GM23338 (cell line): Measurements from ENCODE around the gene GOLGA7B. TPM values are rescaled to one million over a fixed set of nuclear protein-coding genes. Genes with fewer than 3 reads are reported as not detected.

Source experiments
- ATAC-seq: fragments of 200-7000 bp; cut with Tn5 transposase; 3 replicates; pipeline ENCODE4 v1.9.1; 2020
- DNase-seq: peaks from one replicate; pipeline ENCODE4 v3.0.0-alpha.2; 2015; ENCODE audit warnings: low spot score
- H2AFZ ChIP-seq: fragments of 200-600 bp; sonication (generic); 2 replicates; pipeline ENCODE4 v1.8.0; 2016; ENCODE audit warnings: antibody characterized with exemption, mild to moderate bottlenecking, moderate library complexity
- H3F3A ChIP-seq: fragments of 200-600 bp; sonication (generic); replicated peaks from 2 replicates; pipeline ENCODE4 v1.8.0; 2017; ENCODE audit warnings: antibody characterized with exemption, mixed run types, low read depth
- H3K27ac ChIP-seq: fragments of 200-600 bp; sonication (generic); 2 replicates; pipeline ENCODE4 v1.6.1; 2016; ENCODE audit warnings: low read depth
- H3K27me3 ChIP-seq: fragments of 200-600 bp; sonication (generic); 2 replicates; pipeline ENCODE4 v1.8.0; 2016; ENCODE audit warnings: mild to moderate bottlenecking, mixed run types, moderate library complexity; ENCODE audit not compliant: insufficient read depth
- H3K36me3 ChIP-seq: fragments of 200-600 bp; sonication (generic); 2 replicates; pipeline ENCODE4 v1.8.0; 2016; ENCODE audit warnings: mild to moderate bottlenecking; ENCODE audit not compliant: insufficient read depth
- H3K4me1 ChIP-seq: fragments of 200-600 bp; sonication (generic); 2 replicates; pipeline ENCODE4 v1.8.0; 2016; ENCODE audit warnings: mild to moderate bottlenecking, moderate library complexity; ENCODE audit not compliant: insufficient read depth
- H3K4me2 ChIP-seq: fragments of 200-600 bp; sonication (generic); 2 replicates; pipeline ENCODE4 v1.7.1; 2017; ENCODE audit warnings: mixed run types
- H3K4me3 ChIP-seq: fragments of 200-600 bp; sonication (generic); 2 replicates; pipeline ENCODE4 v1.6.1; 2016; ENCODE audit warnings: mixed run types
- H3K79me2 ChIP-seq: fragments of 200-600 bp; sonication (generic); replicated peaks from 2 replicates; pipeline ENCODE4 v1.8.0; 2017; ENCODE audit warnings: mild to moderate bottlenecking; ENCODE audit not compliant: insufficient read depth
- H3K9me2 ChIP-seq: fragments of 200-600 bp; sonication (generic); 2 replicates; pipeline ENCODE4 v1.8.0; 2017; ENCODE audit not compliant: insufficient read depth
- H4K20me1 ChIP-seq: fragments of 200-600 bp; sonication (generic); replicated peaks from 2 replicates; pipeline ENCODE4 v1.8.0; 2017; ENCODE audit warnings: mild to moderate bottlenecking; ENCODE audit not compliant: insufficient read depth
- H3K27ac Mint-ChIP-seq: 2 replicates; pipeline ENCODE4 v1.8.0; 2020; ENCODE audit warnings: inconsistent platforms, mild to moderate bottlenecking, moderate library complexity, mixed read lengths
- H3K27me3 Mint-ChIP-seq: 3 replicates; pipeline ENCODE4 v1.8.0; 2022; ENCODE audit warnings: low read depth, mild to moderate bottlenecking, moderate library complexity, mixed read lengths, inconsistent platforms; ENCODE audit not compliant: insufficient read depth, poor library complexity
- H3K36me3 Mint-ChIP-seq: 3 replicates; pipeline ENCODE4 v1.8.0; 2021; ENCODE audit warnings: low read depth, mild to moderate bottlenecking, inconsistent platforms, moderate library complexity, mixed read lengths
- H3K4me1 Mint-ChIP-seq: 3 replicates; pipeline ENCODE4 v1.8.0; 2020; ENCODE audit warnings: mild to moderate bottlenecking, inconsistent platforms, mixed read lengths
- H3K4me3 Mint-ChIP-seq: 3 replicates; pipeline ENCODE4 v1.8.0; 2021; ENCODE audit warnings: moderate library complexity, mild to moderate bottlenecking, inconsistent platforms, mixed read lengths
- H3K9me3 Mint-ChIP-seq: 3 replicates; pipeline ENCODE4 v1.8.0; 2020; ENCODE audit warnings: moderate library complexity, mild to moderate bottlenecking, inconsistent platforms, mixed read lengths
- CREB1 ChIP-seq: fragments of 250-450 bp; sonication (Bioruptor Pico); IDR thresholded peaks from 2 replicates; pipeline ENCODE4 v1.5.0; 2020; ENCODE audit warnings: low read depth, mild to moderate bottlenecking, moderate library complexity
- CTCF ChIP-seq, 2 experiments: fragments of 200-600 bp in 1 of 2; sonication (generic) in 1 of 2; conservative IDR thresholded peaks; 2 replicates each; pipeline versions ENCODE4 v1.5.1 to v1.6.1; 2016 to 2017; ENCODE audit warnings: antibody characterized with exemption in 2 of 2, low read depth in 2 of 2, mild to moderate bottlenecking in 2 of 2, moderate library complexity in 1 of 2
- JUNB ChIP-seq: IDR thresholded peaks from one replicate; pipeline ENCODE4 v1.6.1; 2016; ENCODE audit warnings: antibody characterized with exemption; ENCODE audit not compliant: unreplicated experiment
- NANOG ChIP-seq: IDR thresholded peaks from 2 replicates; pipeline ENCODE4 v1.6.1; 2016; ENCODE audit warnings: antibody characterized with exemption, borderline replicate concordance
- POLR2AphosphoS5 ChIP-seq: IDR thresholded peaks from 2 replicates; pipeline ENCODE4 v1.6.1; 2016; ENCODE audit warnings: antibody characterized with exemption, low read depth
- REST ChIP-seq: IDR thresholded peaks from one replicate; pipeline ENCODE4 v1.6.1; 2018; ENCODE audit warnings: antibody characterized with exemption; ENCODE audit not compliant: unreplicated experiment
- STAT1 ChIP-seq: IDR thresholded peaks from one replicate; pipeline ENCODE4 v1.6.1; 2016; ENCODE audit warnings: antibody characterized with exemption; ENCODE audit not compliant: unreplicated experiment
- ZNF114 ChIP-seq: fragments of 250-450 bp; sonication (Bioruptor Pico); IDR thresholded peaks from 2 replicates; pipeline ENCODE4 v1.5.0; 2020; ENCODE audit warnings: mild to moderate bottlenecking, moderate library complexity
- ZNF331 ChIP-seq: fragments of 250-450 bp; sonication (Bioruptor Pico); IDR thresholded peaks from 2 replicates; pipeline ENCODE4 v1.5.0; 2020; ENCODE audit warnings: low read depth, mild to moderate bottlenecking, moderate library complexity
- polyA plus RNA-seq: library from polyadenylated mRNA; unstranded; fragments of >200 nt; fragmentation: Nextera tagmentation; extraction: Ambion mirVana; gene quantifications from 2 replicates; pipeline ENCODE4 v1.2.1, GENCODE V29; 2016
- total RNA-seq: library from RNA; depleted of rRNA; stranded (reverse); fragments of >200 nt; shearing (Covaris generic); gene quantifications from 2 replicates; pipeline ENCODE4 v1.2.3, GENCODE V29; 2014
- TF ChIP-seq, protein P1 (sequence below): IDR thresholded peaks from 2 replicates; pipeline ENCODE4 v1.6.1; 2016; ENCODE audit warnings: antibody characterized with exemption

GOLGA7B gene
- total and polyA plus RNA-seq, 2 experiments from 2014 or later: 0.14 to 0.15 TPM

DNA sequence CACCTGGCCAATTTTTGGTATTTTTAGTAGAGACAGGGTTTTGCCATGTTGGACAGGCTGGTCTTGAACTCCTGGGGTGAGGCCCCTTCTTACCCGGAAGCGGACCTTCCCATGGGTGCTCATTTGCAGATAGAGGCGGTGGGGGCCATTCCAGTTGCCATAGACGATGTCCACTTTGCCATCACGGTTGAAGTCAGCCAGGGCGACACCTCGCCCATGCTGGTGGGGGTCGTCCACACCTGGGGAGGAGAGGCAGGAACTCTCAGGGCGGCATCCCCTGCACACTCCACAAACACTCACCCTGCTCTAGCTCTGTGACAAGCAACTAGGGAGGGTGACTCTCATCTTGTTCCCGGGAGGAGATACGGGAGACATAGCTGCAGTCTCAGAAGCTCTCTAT is 54.9 kb downstream of the GOLGA7B start:
- TF ChIP-seq ZNF331 (CRISPR knock-in tag): no peak
- no peak for TF ChIP-seq STAT1
- TF ChIP-seq CREB1 (CRISPR knock-in tag): no peak
- TF ChIP-seq REST: no peak
- no peak for TF ChIP-seq JUNB
- TF ChIP-seq NANOG: no peak
- TF ChIP-seq ZNF114 (CRISPR knock-in tag): no peak
- no peak for TF ChIP-seq CTCF (conservative IDR thresholded peaks at IDR 0.05; ENCODE audit: low read depth in 2 of 2)
- TF ChIP-seq, protein P1, sequence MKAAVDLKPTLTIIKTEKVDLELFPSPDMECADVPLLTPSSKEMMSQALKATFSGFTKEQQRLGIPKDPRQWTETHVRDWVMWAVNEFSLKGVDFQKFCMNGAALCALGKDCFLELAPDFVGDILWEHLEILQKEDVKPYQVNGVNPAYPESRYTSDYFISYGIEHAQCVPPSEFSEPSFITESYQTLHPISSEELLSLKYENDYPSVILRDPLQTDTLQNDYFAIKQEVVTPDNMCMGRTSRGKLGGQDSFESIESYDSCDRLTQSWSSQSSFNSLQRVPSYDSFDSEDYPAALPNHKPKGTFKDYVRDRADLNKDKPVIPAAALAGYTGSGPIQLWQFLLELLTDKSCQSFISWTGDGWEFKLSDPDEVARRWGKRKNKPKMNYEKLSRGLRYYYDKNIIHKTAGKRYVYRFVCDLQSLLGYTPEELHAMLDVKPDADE: no peak
- H3K4me1 Mint-ChIP-seq: peaks cover 9% of the 10 kb centered on the region; the same call in 2 of the 3 replicates
- no peak overlapping the region for H2AFZ ChIP-seq
- H3K4me2 ChIP-seq: no peak overlapping the region
- no peaks in the 10 kb centered on the region for H3K79me2 ChIP-seq
- H3K4me3 Mint-ChIP-seq: no peak overlapping the region
- H3K27me3 Mint-ChIP-seq: peaks cover 6% of the 10 kb centered on the region
- no peaks in the 10 kb centered on the region for H3K4me1 ChIP-seq
- no peaks in the 10 kb centered on the region for H3K27me3 ChIP-seq
- H3K4me3 ChIP-seq: no peak overlapping the region
- H3K9me3 Mint-ChIP-seq: no peaks in the 10 kb centered on the region; the same call in 2 of the 3 replicates
- DNase-seq (no peak), ATAC-seq (no peak)
- H3K27ac Mint-ChIP-seq: no peak overlapping the region
- no peak overlapping the region for H3K27ac ChIP-seq
- H3K36me3 ChIP-seq: no peaks in the 10 kb centered on the region
- H4K20me1 ChIP-seq: no peaks in the 10 kb centered on the region
- no peaks in the 10 kb centered on the region for H3F3A ChIP-seq
- H3K9me2 ChIP-seq: no peaks in the 10 kb centered on the region
- H3K36me3 Mint-ChIP-seq: no peaks in the 10 kb centered on the region

DNA sequence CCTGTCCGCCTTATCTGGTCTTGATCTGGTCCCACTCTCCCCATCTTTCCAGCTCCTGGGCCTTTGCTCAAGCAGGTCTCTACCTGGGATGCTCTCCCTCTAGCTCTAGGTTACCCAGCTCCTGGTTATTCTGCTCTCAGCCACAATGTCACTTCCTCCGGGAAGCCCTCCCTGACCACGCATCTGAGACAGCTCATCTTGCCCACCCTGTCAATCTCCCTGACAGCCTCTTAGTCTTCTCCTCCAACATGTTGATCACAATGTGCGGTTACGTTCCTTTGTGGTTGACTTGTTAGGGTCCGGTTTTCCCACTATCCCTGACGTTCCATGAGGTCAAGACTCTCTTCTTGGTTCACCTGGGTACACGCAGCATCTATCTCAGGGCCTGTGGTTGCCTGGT is 55.6 kb downstream of the GOLGA7B start:
- H3K27me3 ChIP-seq: no peaks in the 10 kb centered on the region
- TF ChIP-seq POLR2AphosphoS5 (no peak), NANOG (no peak)

More for the DNA sequence above, 55.6 kb downstream of the GOLGA7B start:
- no peak overlapping the region for H3K4me2 ChIP-seq
- H3K27ac Mint-ChIP-seq: no peak overlapping the region
- H3F3A ChIP-seq: no peaks in the 10 kb centered on the region
- H3K4me1 Mint-ChIP-seq: peaks cover 9% of the 10 kb centered on the region; the same call in 2 of the 3 replicates
- peaks cover 6% of the 10 kb centered on the region for H3K27me3 Mint-ChIP-seq
- no peaks in the 10 kb centered on the region for H3K4me1 ChIP-seq
- H4K20me1 ChIP-seq: no peaks in the 10 kb centered on the region
- ATAC-seq: no peak
- no peaks in the 10 kb centered on the region; the same call in 2 of the 3 replicates for H3K9me3 Mint-ChIP-seq
- DNase-seq: no peak
- H3K4me3 Mint-ChIP-seq: no peak overlapping the region
- H3K27ac ChIP-seq: no peak overlapping the region
- no peaks in the 10 kb centered on the region for H3K36me3 ChIP-seq
- H3K9me2 ChIP-seq: no peaks in the 10 kb centered on the region
- no peaks in the 10 kb centered on the region for H3K79me2 ChIP-seq
- H3K4me3 ChIP-seq: no peak overlapping the region
- no peak overlapping the region for H2AFZ ChIP-seq
- no peaks in the 10 kb centered on the region for H3K36me3 Mint-ChIP-seq
